T-helper 1 cell treated with Interleukin-12 subunit alpha and Interleukin-12 subunit beta and Interleukin-4 antibody, amounts not matched to agents 30 μg/mL and 1 μg/mL, for 36 hours (primary cell): Measurements from ENCODE around the gene GORASP2.
"Not testable (repeated sequence)": the region's sequence is repeated elsewhere in the genome, so short reads cannot be mapped to it uniquely, and the experiment has no call there.

Source experiments
- H3K27ac Mint-ChIP-seq: one replicate; pipeline ENCODE4 v1.8.0; 2021; ENCODE audit warnings: mild to moderate bottlenecking, mixed read lengths
- H3K27me3 Mint-ChIP-seq: one replicate; pipeline ENCODE4 v1.8.0; 2021; ENCODE audit warnings: low read depth, mixed read lengths
- H3K36me3 Mint-ChIP-seq: one replicate; pipeline ENCODE4 v1.8.0; 2021; ENCODE audit warnings: low read depth, mixed read lengths
- H3K4me1 Mint-ChIP-seq: one replicate; pipeline ENCODE4 v1.8.0; 2021; ENCODE audit warnings: low read depth, mixed read lengths
- H3K4me3 Mint-ChIP-seq: one replicate; pipeline ENCODE4 v1.8.0; 2021; ENCODE audit warnings: mild to moderate bottlenecking, moderate library complexity, mixed read lengths
- H3K9me3 Mint-ChIP-seq: one replicate; pipeline ENCODE4 v1.8.0; 2021; ENCODE audit warnings: mixed read lengths

The GORASP2 gene

GRCh38 chr2:170911314-170911889 is 17.7 kb upstream of the GORASP2 start:
- Mint-ChIP-seq H3K36me3 (peaks cover 3% of the 10 kb centered on the region), H3K4me3 (no peak overlapping the region), H3K4me1 (no peaks in the 10 kb centered on the region), H3K27ac (no peak overlapping the region), H3K27me3 (no peaks in the 10 kb centered on the region), H3K9me3 (peaks cover 46% of the 10 kb centered on the region)

- H3K27ac Mint-ChIP-seq, H3K4me1 Mint-ChIP-seq, H3K36me3 Mint-ChIP-seq, H3K4me3 Mint-ChIP-seq, H3K27me3 Mint-ChIP-seq: not testable (repeated sequence)
- peaks cover 62% of the 10 kb centered on the region for H3K9me3 Mint-ChIP-seq
Measured at GRCh38 chr2:170914994-170915666, 13.9 kb upstream of the GORASP2 start.

- no peaks in the 10 kb centered on the region for H3K27me3 Mint-ChIP-seq
- H3K4me3 Mint-ChIP-seq: no peak overlapping the region
- H3K36me3 Mint-ChIP-seq: peaks cover 6% of the 10 kb centered on the region
- H3K4me1 Mint-ChIP-seq: no peaks in the 10 kb centered on the region
- H3K27ac Mint-ChIP-seq: no peak overlapping the region
- H3K9me3 Mint-ChIP-seq: peaks cover 44% of the 10 kb centered on the region
Measured at GRCh38 chr2:170917219-170917913, 11.7 kb upstream of the GORASP2 start.

- H3K36me3 Mint-ChIP-seq: peaks cover 5% of the 10 kb centered on the region
- no peak overlapping the region for H3K27ac Mint-ChIP-seq
- H3K9me3 Mint-ChIP-seq: peaks cover 39% of the 10 kb centered on the region
- no peaks in the 10 kb centered on the region for H3K27me3 Mint-ChIP-seq
- no peaks in the 10 kb centered on the region for H3K4me1 Mint-ChIP-seq
- no peak overlapping the region for H3K4me3 Mint-ChIP-seq
Measured at GRCh38 chr2:170917957-170918356, 11.1 kb upstream of the GORASP2 start.

- not testable (repeated sequence) for H3K36me3 Mint-ChIP-seq, H3K4me1 Mint-ChIP-seq, H3K4me3 Mint-ChIP-seq, H3K27ac Mint-ChIP-seq, H3K27me3 Mint-ChIP-seq
- H3K9me3 Mint-ChIP-seq: peaks cover 28% of the 10 kb centered on the region
Measured at GRCh38 chr2:170921873-170922272, 7.2 kb upstream of the GORASP2 start.

- H3K4me3 Mint-ChIP-seq: no peak overlapping the region
- no peaks in the 10 kb centered on the region for H3K27me3 Mint-ChIP-seq
- H3K27ac Mint-ChIP-seq: no peak overlapping the region
- peaks cover 5% of the 10 kb centered on the region for H3K4me1 Mint-ChIP-seq
- H3K9me3 Mint-ChIP-seq: peaks cover 22% of the 10 kb centered on the region
- peaks cover 5% of the 10 kb centered on the region for H3K36me3 Mint-ChIP-seq
Measured at GRCh38 chr2:170922634-170923494, 6.2 kb upstream of the GORASP2 start.

GRCh38 chr2:170923799-170924198 is 5.3 kb upstream of the GORASP2 start:
- H3K27me3 Mint-ChIP-seq: no peaks in the 10 kb centered on the region
- H3K4me3 Mint-ChIP-seq: no peak overlapping the region
- peaks cover 18% of the 10 kb centered on the region for H3K9me3 Mint-ChIP-seq
- peaks cover 5% of the 10 kb centered on the region for H3K36me3 Mint-ChIP-seq
- H3K4me1 Mint-ChIP-seq: peaks cover 13% of the 10 kb centered on the region
- no peak overlapping the region for H3K27ac Mint-ChIP-seq

GRCh38 chr2:170924969-170925368 is 4.1 kb upstream of the GORASP2 start:
- peaks cover 14% of the 10 kb centered on the region for H3K4me1 Mint-ChIP-seq
- H3K27me3 Mint-ChIP-seq: no peaks in the 10 kb centered on the region
- H3K4me3 Mint-ChIP-seq: no peak overlapping the region
- H3K9me3 Mint-ChIP-seq: peaks cover 13% of the 10 kb centered on the region
- no peak overlapping the region for H3K27ac Mint-ChIP-seq
- H3K36me3 Mint-ChIP-seq: peaks cover 6% of the 10 kb centered on the region

- Mint-ChIP-seq H3K36me3 (peaks cover 6% of the 10 kb centered on the region), H3K4me3 (no peak overlapping the region), H3K27ac (no peak overlapping the region)
Measured at GRCh38 chr2:170925923-170926322, 3.1 kb upstream of the GORASP2 start.

GRCh38 chr2:170926743-170927297 is 2.2 kb upstream of the GORASP2 start:
- Mint-ChIP-seq H3K36me3 (peaks cover 6% of the 10 kb centered on the region), H3K4me1 (peaks cover 25% of the 10 kb centered on the region), H3K4me3 (no peak overlapping the region), H3K9me3 (peaks cover 10% of the 10 kb centered on the region), H3K27me3 (no peaks in the 10 kb centered on the region), H3K27ac (peak overlapping the region; percentile 3)

More at GRCh38 chr2:170925923-170926322, 3.1 kb upstream of the GORASP2 start:
- Mint-ChIP-seq H3K9me3 (peaks cover 13% of the 10 kb centered on the region), H3K27me3 (no peaks in the 10 kb centered on the region), H3K4me1 (peaks cover 21% of the 10 kb centered on the region)

GRCh38 chr2:170928036-170928823 is 823 bp upstream of the GORASP2 start:
- Mint-ChIP-seq H3K27ac (peak overlapping the region; percentile 79), H3K27me3 (no peaks in the 10 kb centered on the region), H3K4me1 (peaks cover 31% of the 10 kb centered on the region), H3K4me3 (peak overlapping the region; percentile 85), H3K9me3 (peaks cover 10% of the 10 kb centered on the region), H3K36me3 (peaks cover 8% of the 10 kb centered on the region)

- peak overlapping the region; percentile 91 for H3K27ac Mint-ChIP-seq
- H3K4me1 Mint-ChIP-seq: peaks cover 36% of the 10 kb centered on the region
- peak overlapping the region; percentile 91 for H3K4me3 Mint-ChIP-seq
- H3K36me3 Mint-ChIP-seq: peaks cover 7% of the 10 kb centered on the region
- H3K9me3 Mint-ChIP-seq: peaks cover 8% of the 10 kb centered on the region
- no peaks in the 10 kb centered on the region for H3K27me3 Mint-ChIP-seq
Measured at GRCh38 chr2:170929686-170930050, 615 bp downstream of the GORASP2 start.

GRCh38 chr2:170930131-170930990 is 1.3 kb downstream of the GORASP2 start:
- Mint-ChIP-seq H3K27ac (peak overlapping the region; percentile 91), H3K36me3 (peaks cover 7% of the 10 kb centered on the region), H3K4me1 (peaks cover 36% of the 10 kb centered on the region), H3K9me3 (peaks cover 4% of the 10 kb centered on the region), H3K4me3 (peak overlapping the region; percentile 91), H3K27me3 (no peaks in the 10 kb centered on the region)
